HepG2 (cell line): ENCODE results near the gene NUSAP1. TPM values are rescaled to one million over a fixed set of nuclear protein-coding genes. Genes with fewer than 3 reads are reported as not detected.
A peak's percentile ranks its signal among the peaks of the same experiment; 100 is the strongest.

Experiments used
- CC2D1A ChIP-seq: sonication (generic); formaldehyde crosslinking; IDR thresholded peaks from 2 replicates; pipeline ENCODE4 v1.8.1; 2023; ENCODE audit warnings: mild to moderate bottlenecking, missing genetic modification reagents
- ETS1 ChIP-seq: sonication (generic); formaldehyde crosslinking; IDR thresholded peaks from 2 replicates; pipeline ENCODE4 v1.4.0; 2020; ENCODE audit warnings: missing genetic modification reagents
- GPN1 ChIP-seq: sonication (generic); formaldehyde crosslinking; IDR thresholded peaks from 2 replicates; pipeline ENCODE4 v1.5.1; 2020; ENCODE audit warnings: missing genetic modification reagents, borderline replicate concordance
- HNF4A ChIP-seq: sonication (generic); formaldehyde crosslinking; IDR thresholded peaks from 2 replicates; pipeline ENCODE4 v1.4.0; 2020; ENCODE audit warnings: missing genetic modification reagents
- JUND ChIP-seq: sonication (generic); formaldehyde crosslinking; IDR thresholded peaks from 2 replicates; pipeline ENCODE4 v1.8.0; 2022; ENCODE audit warnings: mild to moderate bottlenecking, missing genetic modification reagents
- KLF13 ChIP-seq: sonication (generic); formaldehyde crosslinking; IDR thresholded peaks from 2 replicates; pipeline ENCODE4 v1.4.0; 2020; ENCODE audit warnings: mild to moderate bottlenecking, missing genetic modification reagents
- NONO ChIP-seq, 2 experiments: fragments of 450-650 bp in 1 of 2; sonication (generic) in 1 of 2; formaldehyde crosslinking in 1 of 2; IDR thresholded peaks in 1 of 2; conservative IDR thresholded peaks in 1 of 2; 2 replicates each; pipeline versions ENCODE4 v1.6.1 to v1.8.0; 2017 to 2022; ENCODE audit warnings: mild to moderate bottlenecking in 1 of 2, missing genetic modification reagents in 1 of 2, moderate library complexity in 1 of 2
- PHF8 ChIP-seq: sonication (generic); formaldehyde crosslinking; IDR thresholded peaks from 2 replicates; pipeline ENCODE4 v1.5.0; 2020; ENCODE audit warnings: missing genetic modification reagents
- PTBP1 ChIP-seq: fragments of 200-400 bp; formaldehyde crosslinking; IDR thresholded peaks from 2 replicates; pipeline ENCODE4 v1.6.1; 2018; ENCODE audit warnings: low read length, low read depth; ENCODE audit not compliant: poor library complexity, severe bottlenecking
- SIN3B ChIP-seq: fragments of 150-350 bp; IDR thresholded peaks from 2 replicates; pipeline ENCODE4 v1.6.1; 2014; ENCODE audit warnings: low read length
- TCF7 ChIP-seq: sonication (generic); IDR thresholded peaks from 2 replicates; pipeline ENCODE4 v1.6.1; 2016; ENCODE audit warnings: antibody characterized with exemption, low read depth
- TGIF2 ChIP-seq: IDR thresholded peaks from 2 replicates; pipeline ENCODE4 v1.6.1; 2016; ENCODE audit warnings: control low read depth, missing compliant biosample characterization
- U2AF2 ChIP-seq: fragments of 200-400 bp; formaldehyde crosslinking; IDR thresholded peaks from 2 replicates; pipeline ENCODE4 v1.6.1; 2017; ENCODE audit warnings: low read depth, mild to moderate bottlenecking, low read length
- ZBTB42 ChIP-seq: sonication (generic); formaldehyde crosslinking; IDR thresholded peaks from 2 replicates; pipeline ENCODE4 v1.5.0; 2020; ENCODE audit warnings: mild to moderate bottlenecking, missing genetic modification reagents
- ZBTB7B ChIP-seq: sonication (generic); formaldehyde crosslinking; IDR thresholded peaks from 2 replicates; pipeline ENCODE4 v1.4.0; 2020; ENCODE audit warnings: missing genetic modification reagents
- ZC3H4 ChIP-seq: sonication (generic); formaldehyde crosslinking; IDR thresholded peaks from 2 replicates; pipeline ENCODE4 v1.4.0; 2020; ENCODE audit warnings: missing genetic modification reagents, borderline replicate concordance
- ZNF343 ChIP-seq: sonication (generic); formaldehyde crosslinking; IDR thresholded peaks from 2 replicates; pipeline ENCODE4 v1.4.0; 2020; ENCODE audit warnings: mild to moderate bottlenecking, missing genetic modification reagents
- ZNF598 ChIP-seq: sonication (generic); formaldehyde crosslinking; IDR thresholded peaks from 2 replicates; pipeline ENCODE4 v1.5.1; 2020; ENCODE audit warnings: mild to moderate bottlenecking, missing genetic modification reagents, borderline replicate concordance
- ZNF629 ChIP-seq: sonication (generic); formaldehyde crosslinking; conservative IDR thresholded peaks from 2 replicates; pipeline ENCODE4 v1.5.0; 2020; ENCODE audit warnings: missing genetic modification reagents
- ZSCAN9 ChIP-seq: IDR thresholded peaks from 2 replicates; pipeline ENCODE4 v1.6.1; 2016; ENCODE audit warnings: borderline replicate concordance
- polyA plus RNA-seq, 8 experiments: library from polyadenylated mRNA; depleted of rRNA in 3 of 8; stranded (reverse) in 7 of 8; unstranded in 1 of 8; fragments of >200 nt; fragmentation: Illumina TruSeq in 4 of 8; extraction: Trizol in 4 of 8; gene quantifications; 2 replicates each; pipeline versions ENCODE4 v1.2.1 to v1.2.3, GENCODE V29; 2011 to 2016; ENCODE audit warnings: low read depth in 4 of 8, missing spikeins in 1 of 8, mixed read lengths in 1 of 8; ENCODE audit not compliant: insufficient read depth in 1 of 8
- total RNA-seq, 5 experiments: library from RNA; depleted of rRNA; stranded (reverse); fragments of >200 nt; fragmentation: Illumina TruSeq; extraction: Trizol; gene quantifications; 2 replicates each; pipeline ENCODE4 v1.2.3, GENCODE V29; 2016; ENCODE audit warnings: low read depth in 1 of 5
- TF ChIP-seq, protein P1 (sequence below): sonication (generic); formaldehyde crosslinking; IDR thresholded peaks from 2 replicates; pipeline ENCODE4 v1.9.0; 2021; ENCODE audit warnings: missing genetic modification reagents, borderline replicate concordance
- TF ChIP-seq, protein P2 (sequence below): sonication (generic); formaldehyde crosslinking; IDR thresholded peaks from 2 replicates; pipeline ENCODE4 v1.4.0; 2020; ENCODE audit warnings: mild to moderate bottlenecking, low read depth, missing genetic modification reagents
- TF ChIP-seq, protein P3 (sequence below): IDR thresholded peaks from 2 replicates; pipeline ENCODE4 v1.6.1; 2012; ENCODE audit warnings: low read length, improper control_type of control experiment

The NUSAP1 gene
- total and polyA plus RNA-seq, 2 of the 13 experiments (the other 11 are each of a cell fraction or from before 2014, with no cell fraction given) = 59.5 to 106 TPM

GRCh38 chr15:41417418-41418195, 84.9 kb downstream of the NUSAP1 start (continued):
- TF ChIP-seq ZNF598 (CRISPR knock-in tag) (no peak; the same call in 1 of the 2 replicates), TCF7 (no peak), ZNF629 (CRISPR knock-in tag) (no peak), TGIF2 (CRISPR knock-in tag) (0 out of 2 replicates have a peak, but pooled peaks have one; percentile 38), ZSCAN9 (CRISPR knock-in tag) (no peak), NONO (IDR thresholded peaks at IDR 0.05) (no peak), NONO (CRISPR knock-in tag; conservative IDR thresholded peaks at IDR 0.05) (no peak), SIN3B (no peak), HNF4A (CRISPR knock-in tag) (0 out of 2 replicates have a peak, but pooled peaks have one; percentile 16), KLF13 (no peak), PTBP1 (no peak), PHF8 (CRISPR knock-in tag) (peak; percentile 43; the same call in 1 of the 2 replicates), U2AF2 (no peak), ZC3H4 (no peak), ZBTB7B (CRISPR knock-in tag) (no peak), JUND (CRISPR knock-in tag) (no peak), ZNF343 (no peak), ZBTB42 (0 out of 2 replicates have a peak, but pooled peaks have one; percentile 1), GPN1 (no peak), ETS1 (CRISPR knock-in tag) (no peak), CC2D1A (CRISPR knock-in tag) (no peak)
- TF ChIP-seq, protein P1, sequence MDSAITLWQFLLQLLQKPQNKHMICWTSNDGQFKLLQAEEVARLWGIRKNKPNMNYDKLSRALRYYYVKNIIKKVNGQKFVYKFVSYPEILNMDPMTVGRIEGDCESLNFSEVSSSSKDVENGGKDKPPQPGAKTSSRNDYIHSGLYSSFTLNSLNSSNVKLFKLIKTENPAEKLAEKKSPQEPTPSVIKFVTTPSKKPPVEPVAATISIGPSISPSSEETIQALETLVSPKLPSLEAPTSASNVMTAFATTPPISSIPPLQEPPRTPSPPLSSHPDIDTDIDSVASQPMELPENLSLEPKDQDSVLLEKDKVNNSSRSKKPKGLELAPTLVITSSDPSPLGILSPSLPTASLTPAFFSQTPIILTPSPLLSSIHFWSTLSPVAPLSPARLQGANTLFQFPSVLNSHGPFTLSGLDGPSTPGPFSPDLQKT (CRISPR knock-in tag) = no peak
- TF ChIP-seq, protein P2, sequence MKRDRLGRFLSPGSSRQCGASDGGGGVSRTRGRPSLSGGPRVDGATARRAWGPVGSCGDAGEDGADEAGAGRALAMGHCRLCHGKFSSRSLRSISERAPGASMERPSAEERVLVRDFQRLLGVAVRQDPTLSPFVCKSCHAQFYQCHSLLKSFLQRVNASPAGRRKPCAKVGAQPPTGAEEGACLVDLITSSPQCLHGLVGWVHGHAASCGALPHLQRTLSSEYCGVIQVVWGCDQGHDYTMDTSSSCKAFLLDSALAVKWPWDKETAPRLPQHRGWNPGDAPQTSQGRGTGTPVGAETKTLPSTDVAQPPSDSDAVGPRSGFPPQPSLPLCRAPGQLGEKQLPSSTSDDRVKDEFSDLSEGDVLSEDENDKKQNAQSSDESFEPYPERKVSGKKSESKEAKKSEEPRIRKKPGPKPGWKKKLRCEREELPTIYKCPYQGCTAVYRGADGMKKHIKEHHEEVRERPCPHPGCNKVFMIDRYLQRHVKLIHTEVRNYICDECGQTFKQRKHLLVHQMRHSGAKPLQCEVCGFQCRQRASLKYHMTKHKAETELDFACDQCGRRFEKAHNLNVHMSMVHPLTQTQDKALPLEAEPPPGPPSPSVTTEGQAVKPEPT (CRISPR knock-in tag) = no peak
- TF ChIP-seq, protein P3, sequence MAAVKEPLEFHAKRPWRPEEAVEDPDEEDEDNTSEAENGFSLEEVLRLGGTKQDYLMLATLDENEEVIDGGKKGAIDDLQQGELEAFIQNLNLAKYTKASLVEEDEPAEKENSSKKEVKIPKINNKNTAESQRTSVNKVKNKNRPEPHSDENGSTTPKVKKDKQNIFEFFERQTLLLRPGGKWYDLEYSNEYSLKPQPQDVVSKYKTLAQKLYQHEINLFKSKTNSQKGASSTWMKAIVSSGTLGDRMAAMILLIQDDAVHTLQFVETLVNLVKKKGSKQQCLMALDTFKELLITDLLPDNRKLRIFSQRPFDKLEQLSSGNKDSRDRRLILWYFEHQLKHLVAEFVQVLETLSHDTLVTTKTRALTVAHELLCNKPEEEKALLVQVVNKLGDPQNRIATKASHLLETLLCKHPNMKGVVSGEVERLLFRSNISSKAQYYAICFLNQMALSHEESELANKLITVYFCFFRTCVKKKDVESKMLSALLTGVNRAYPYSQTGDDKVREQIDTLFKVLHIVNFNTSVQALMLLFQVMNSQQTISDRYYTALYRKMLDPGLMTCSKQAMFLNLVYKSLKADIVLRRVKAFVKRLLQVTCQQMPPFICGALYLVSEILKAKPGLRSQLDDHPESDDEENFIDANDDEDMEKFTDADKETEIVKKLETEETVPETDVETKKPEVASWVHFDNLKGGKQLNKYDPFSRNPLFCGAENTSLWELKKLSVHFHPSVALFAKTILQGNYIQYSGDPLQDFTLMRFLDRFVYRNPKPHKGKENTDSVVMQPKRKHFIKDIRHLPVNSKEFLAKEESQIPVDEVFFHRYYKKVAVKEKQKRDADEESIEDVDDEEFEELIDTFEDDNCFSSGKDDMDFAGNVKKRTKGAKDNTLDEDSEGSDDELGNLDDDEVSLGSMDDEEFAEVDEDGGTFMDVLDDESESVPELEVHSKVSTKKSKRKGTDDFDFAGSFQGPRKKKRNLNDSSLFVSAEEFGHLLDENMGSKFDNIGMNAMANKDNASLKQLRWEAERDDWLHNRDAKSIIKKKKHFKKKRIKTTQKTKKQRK = no peak
